Measurements from ENCODE around the gene FKBP11. TPM values are rescaled to one million over a fixed set of nuclear protein-coding genes. Genes with fewer than 3 reads are reported as not detected.

The FKBP11 gene
- total and polyA plus RNA-seq, 2 experiments from 2014 or later = 29.5 to 94.9 TPM

DNA sequence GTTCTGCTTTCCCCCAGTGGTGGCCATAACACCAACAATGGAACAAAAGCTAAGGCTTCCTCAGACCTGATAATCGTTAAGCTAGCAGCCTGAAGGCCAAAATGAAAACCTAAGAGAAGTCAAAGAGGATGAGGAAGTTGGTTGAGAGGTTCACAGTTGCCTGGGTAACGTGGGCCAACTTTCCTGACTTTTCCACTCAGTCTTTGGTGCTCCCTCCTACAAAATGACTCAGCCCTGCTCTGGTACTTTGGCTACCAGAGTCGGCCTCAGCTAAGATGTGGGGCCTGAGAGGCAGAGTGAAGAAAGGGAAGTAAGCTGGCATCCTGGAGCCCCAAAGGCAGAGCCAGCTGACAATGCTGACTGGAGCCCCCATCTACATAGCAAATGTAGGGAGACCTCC is 14.9 kb upstream of the FKBP11 start:
- Histone ChIP-seq H3K4me1 (ENCODE audit: insufficient read depth) (no peaks in the 10 kb centered on the region), H3K4me3 (no peak overlapping the region), H3K27ac (ENCODE audit: low read depth) (no peak overlapping the region), H2AFZ (no peak overlapping the region), H4K20me1 (replicated peaks; ENCODE audit: insufficient read depth) (peaks cover 65% of the 10 kb centered on the region), H3K27me3 (ENCODE audit: insufficient read depth) (no peaks in the 10 kb centered on the region), H3F3A (replicated peaks; ENCODE audit: low read depth) (no peaks in the 10 kb centered on the region), H3K9me2 (ENCODE audit: insufficient read depth) (no peaks in the 10 kb centered on the region), H3K36me3 (ENCODE audit: insufficient read depth) (peaks cover 12% of the 10 kb centered on the region), H3K4me2 (no peak overlapping the region), H3K79me2 (replicated peaks; ENCODE audit: insufficient read depth) (peaks cover 48% of the 10 kb centered on the region)
- DNase-seq (ENCODE audit: low spot score) (no peak), ATAC-seq (no peak)
- Mint-ChIP-seq H3K9me3 (no peaks in the 10 kb centered on the region), H3K4me1 (peaks cover 14% of the 10 kb centered on the region), H3K36me3 (ENCODE audit: low read depth) (peaks cover 58% of the 10 kb centered on the region), H3K27ac (no peak overlapping the region), H3K4me3 (no peak overlapping the region), H3K27me3 (ENCODE audit: insufficient read depth, low read depth, poor library complexity) (peaks cover 7% of the 10 kb centered on the region)
- no peak for TF ChIP-seq JUNB (IDR thresholded peaks at IDR 0.05; ENCODE audit: unreplicated experiment)
- no peak for TF ChIP-seq CREB1 (CRISPR knock-in tag; IDR thresholded peaks at IDR 0.05; ENCODE audit: low read depth)
- TF ChIP-seq ZNF331 (CRISPR knock-in tag; IDR thresholded peaks at IDR 0.05; ENCODE audit: low read depth) = no peak
- TF ChIP-seq, protein P1, sequence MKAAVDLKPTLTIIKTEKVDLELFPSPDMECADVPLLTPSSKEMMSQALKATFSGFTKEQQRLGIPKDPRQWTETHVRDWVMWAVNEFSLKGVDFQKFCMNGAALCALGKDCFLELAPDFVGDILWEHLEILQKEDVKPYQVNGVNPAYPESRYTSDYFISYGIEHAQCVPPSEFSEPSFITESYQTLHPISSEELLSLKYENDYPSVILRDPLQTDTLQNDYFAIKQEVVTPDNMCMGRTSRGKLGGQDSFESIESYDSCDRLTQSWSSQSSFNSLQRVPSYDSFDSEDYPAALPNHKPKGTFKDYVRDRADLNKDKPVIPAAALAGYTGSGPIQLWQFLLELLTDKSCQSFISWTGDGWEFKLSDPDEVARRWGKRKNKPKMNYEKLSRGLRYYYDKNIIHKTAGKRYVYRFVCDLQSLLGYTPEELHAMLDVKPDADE (IDR thresholded peaks at IDR 0.05) = no peak
- TF ChIP-seq ZNF114 (CRISPR knock-in tag; IDR thresholded peaks at IDR 0.05) = no peak
- no peak for TF ChIP-seq NANOG (IDR thresholded peaks at IDR 0.05; ENCODE audit: borderline replicate concordance)
- TF ChIP-seq EZH2 (IDR thresholded peaks at IDR 0.05; ENCODE audit: low read depth, unreplicated experiment) = no peak
- TF ChIP-seq, protein P2, sequence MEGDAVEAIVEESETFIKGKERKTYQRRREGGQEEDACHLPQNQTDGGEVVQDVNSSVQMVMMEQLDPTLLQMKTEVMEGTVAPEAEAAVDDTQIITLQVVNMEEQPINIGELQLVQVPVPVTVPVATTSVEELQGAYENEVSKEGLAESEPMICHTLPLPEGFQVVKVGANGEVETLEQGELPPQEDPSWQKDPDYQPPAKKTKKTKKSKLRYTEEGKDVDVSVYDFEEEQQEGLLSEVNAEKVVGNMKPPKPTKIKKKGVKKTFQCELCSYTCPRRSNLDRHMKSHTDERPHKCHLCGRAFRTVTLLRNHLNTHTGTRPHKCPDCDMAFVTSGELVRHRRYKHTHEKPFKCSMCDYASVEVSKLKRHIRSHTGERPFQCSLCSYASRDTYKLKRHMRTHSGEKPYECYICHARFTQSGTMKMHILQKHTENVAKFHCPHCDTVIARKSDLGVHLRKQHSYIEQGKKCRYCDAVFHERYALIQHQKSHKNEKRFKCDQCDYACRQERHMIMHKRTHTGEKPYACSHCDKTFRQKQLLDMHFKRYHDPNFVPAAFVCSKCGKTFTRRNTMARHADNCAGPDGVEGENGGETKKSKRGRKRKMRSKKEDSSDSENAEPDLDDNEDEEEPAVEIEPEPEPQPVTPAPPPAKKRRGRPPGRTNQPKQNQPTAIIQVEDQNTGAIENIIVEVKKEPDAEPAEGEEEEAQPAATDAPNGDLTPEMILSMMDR (conservative IDR thresholded peaks at IDR 0.05; ENCODE audit: low read depth in 2 of 2) = no peak
- no peak for TF ChIP-seq POLR2AphosphoS5 (IDR thresholded peaks at IDR 0.05; ENCODE audit: low read depth)
- no peak for TF ChIP-seq STAT1 (IDR thresholded peaks at IDR 0.05; ENCODE audit: unreplicated experiment)
- TF ChIP-seq, protein P3, sequence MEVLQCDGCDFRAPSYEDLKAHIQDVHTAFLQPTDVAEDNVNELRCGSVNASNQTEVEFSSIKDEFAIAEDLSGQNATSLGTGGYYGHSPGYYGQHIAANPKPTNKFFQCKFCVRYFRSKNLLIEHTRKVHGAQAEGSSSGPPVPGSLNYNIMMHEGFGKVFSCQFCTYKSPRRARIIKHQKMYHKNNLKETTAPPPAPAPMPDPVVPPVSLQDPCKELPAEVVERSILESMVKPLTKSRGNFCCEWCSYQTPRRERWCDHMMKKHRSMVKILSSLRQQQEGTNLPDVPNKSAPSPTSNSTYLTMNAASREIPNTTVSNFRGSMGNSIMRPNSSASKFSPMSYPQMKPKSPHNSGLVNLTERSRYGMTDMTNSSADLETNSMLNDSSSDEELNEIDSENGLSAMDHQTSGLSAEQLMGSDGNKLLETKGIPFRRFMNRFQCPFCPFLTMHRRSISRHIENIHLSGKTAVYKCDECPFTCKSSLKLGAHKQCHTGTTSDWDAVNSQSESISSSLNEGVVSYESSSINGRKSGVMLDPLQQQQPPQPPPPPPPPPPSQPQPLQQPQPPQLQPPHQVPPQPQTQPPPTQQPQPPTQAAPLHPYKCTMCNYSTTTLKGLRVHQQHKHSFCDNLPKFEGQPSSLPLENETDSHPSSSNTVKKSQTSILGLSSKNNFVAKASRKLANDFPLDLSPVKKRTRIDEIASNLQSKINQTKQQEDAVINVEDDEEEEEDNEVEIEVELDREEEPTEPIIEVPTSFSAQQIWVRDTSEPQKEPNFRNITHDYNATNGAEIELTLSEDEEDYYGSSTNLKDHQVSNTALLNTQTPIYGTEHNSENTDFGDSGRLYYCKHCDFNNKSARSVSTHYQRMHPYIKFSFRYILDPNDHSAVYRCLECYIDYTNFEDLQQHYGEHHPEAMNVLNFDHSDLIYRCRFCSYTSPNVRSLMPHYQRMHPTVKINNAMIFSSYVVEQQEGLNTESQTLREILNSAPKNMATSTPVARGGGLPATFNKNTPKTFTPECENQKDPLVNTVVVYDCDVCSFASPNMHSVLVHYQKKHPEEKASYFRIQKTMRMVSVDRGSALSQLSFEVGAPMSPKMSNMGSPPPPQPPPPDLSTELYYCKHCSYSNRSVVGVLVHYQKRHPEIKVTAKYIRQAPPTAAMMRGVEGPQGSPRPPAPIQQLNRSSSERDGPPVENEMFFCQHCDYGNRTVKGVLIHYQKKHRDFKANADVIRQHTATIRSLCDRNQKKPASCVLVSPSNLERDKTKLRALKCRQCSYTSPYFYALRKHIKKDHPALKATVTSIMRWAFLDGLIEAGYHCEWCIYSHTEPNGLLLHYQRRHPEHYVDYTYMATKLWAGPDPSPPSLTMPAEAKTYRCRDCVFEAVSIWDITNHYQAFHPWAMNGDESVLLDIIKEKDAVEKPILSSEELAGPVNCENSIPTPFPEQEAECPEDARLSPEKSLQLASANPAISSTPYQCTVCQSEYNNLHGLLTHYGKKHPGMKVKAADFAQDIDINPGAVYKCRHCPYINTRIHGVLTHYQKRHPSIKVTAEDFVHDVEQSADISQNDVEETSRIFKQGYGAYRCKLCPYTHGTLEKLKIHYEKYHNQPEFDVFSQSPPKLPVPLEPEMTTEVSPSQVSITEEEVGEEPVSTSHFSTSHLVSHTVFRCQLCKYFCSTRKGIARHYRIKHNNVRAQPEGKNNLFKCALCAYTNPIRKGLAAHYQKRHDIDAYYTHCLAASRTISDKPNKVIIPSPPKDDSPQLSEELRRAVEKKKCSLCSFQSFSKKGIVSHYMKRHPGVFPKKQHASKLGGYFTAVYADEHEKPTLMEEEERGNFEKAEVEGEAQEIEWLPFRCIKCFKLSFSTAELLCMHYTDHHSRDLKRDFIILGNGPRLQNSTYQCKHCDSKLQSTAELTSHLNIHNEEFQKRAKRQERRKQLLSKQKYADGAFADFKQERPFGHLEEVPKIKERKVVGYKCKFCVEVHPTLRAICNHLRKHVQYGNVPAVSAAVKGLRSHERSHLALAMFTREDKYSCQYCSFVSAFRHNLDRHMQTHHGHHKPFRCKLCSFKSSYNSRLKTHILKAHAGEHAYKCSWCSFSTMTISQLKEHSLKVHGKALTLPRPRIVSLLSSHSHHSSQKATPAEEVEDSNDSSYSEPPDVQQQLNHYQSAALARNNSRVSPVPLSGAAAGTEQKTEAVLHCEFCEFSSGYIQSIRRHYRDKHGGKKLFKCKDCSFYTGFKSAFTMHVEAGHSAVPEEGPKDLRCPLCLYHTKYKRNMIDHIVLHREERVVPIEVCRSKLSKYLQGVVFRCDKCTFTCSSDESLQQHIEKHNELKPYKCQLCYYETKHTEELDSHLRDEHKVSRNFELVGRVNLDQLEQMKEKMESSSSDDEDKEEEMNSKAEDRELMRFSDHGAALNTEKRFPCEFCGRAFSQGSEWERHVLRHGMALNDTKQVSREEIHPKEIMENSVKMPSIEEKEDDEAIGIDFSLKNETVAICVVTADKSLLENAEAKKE (CRISPR knock-in tag; IDR thresholded peaks at IDR 0.05) = no peak
- TF ChIP-seq EZH2phosphoT487 (IDR thresholded peaks at IDR 0.05; ENCODE audit: unreplicated experiment) = no peak
- TF ChIP-seq, protein P4, sequence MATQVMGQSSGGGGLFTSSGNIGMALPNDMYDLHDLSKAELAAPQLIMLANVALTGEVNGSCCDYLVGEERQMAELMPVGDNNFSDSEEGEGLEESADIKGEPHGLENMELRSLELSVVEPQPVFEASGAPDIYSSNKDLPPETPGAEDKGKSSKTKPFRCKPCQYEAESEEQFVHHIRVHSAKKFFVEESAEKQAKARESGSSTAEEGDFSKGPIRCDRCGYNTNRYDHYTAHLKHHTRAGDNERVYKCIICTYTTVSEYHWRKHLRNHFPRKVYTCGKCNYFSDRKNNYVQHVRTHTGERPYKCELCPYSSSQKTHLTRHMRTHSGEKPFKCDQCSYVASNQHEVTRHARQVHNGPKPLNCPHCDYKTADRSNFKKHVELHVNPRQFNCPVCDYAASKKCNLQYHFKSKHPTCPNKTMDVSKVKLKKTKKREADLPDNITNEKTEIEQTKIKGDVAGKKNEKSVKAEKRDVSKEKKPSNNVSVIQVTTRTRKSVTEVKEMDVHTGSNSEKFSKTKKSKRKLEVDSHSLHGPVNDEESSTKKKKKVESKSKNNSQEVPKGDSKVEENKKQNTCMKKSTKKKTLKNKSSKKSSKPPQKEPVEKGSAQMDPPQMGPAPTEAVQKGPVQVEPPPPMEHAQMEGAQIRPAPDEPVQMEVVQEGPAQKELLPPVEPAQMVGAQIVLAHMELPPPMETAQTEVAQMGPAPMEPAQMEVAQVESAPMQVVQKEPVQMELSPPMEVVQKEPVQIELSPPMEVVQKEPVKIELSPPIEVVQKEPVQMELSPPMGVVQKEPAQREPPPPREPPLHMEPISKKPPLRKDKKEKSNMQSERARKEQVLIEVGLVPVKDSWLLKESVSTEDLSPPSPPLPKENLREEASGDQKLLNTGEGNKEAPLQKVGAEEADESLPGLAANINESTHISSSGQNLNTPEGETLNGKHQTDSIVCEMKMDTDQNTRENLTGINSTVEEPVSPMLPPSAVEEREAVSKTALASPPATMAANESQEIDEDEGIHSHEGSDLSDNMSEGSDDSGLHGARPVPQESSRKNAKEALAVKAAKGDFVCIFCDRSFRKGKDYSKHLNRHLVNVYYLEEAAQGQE (IDR thresholded peaks at IDR 0.05; ENCODE audit: unreplicated experiment) = no peak

All from GM23338 (cell line).